ENCODE measurements around the gene SPRN.

DNA sequence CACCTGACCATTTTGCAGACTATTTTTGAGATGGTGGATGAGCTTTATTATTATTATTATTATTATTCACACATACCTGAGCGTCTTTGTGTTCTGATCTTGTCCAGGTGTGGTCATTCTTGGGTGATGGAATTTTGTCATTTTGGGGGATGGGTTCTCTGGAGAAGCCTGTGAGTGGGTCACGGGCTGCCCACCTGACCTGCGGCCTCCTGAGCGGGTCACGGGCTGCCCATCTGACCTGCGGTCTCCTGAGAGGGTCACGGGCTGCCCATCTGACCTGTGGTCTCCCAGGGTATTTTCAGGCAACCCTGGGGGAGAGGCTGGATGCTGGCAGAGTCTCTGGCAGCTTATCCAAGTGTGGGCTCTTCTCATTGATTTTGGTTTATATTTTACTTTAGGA is 36.6 kb upstream of the SPRN start:
- TF ChIP-seq CTCF (conservative IDR thresholded peaks at IDR 0.05 in 1 of 2, IDR thresholded peaks at IDR 0.05 in 1 of 2; ENCODE audit: low read depth in 1 of 2, low read length in 2 of 2) (no peak), EZH2 (IDR thresholded peaks at IDR 0.05; ENCODE audit: low read length, missing control alignments) (no peak)
